ENCODE data around the gene PACSIN1.

The PACSIN1 gene

DNA sequence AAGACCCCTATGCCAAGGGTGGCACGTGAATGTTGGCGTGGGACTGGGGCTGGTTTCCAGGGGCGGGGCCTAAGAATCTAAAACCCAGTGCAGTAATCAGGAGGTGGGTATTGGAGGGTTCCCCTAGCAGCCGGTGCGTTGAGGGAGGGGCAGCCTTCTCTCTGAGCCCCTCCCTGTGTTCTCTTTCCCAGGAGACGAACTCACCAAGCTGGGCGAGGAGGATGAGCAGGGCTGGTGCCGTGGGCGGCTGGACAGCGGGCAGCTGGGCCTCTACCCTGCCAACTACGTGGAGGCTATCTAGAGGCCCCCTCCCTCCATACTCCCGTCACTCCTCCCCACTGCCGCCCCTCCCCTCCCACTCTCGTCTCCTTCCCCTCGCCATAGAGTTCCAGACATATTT is 66.4 kb downstream of the PACSIN1 start:
- H3K4me3 Mint-ChIP-seq: no peak overlapping the region
- H3K36me3 Mint-ChIP-seq: no peaks in the 10 kb centered on the region
- peaks cover 5% of the 10 kb centered on the region for H3K4me1 Mint-ChIP-seq (ENCODE audit: low read depth)
- no peak overlapping the region for H3K27ac Mint-ChIP-seq
- H3K9me3 Mint-ChIP-seq (ENCODE audit: low read depth): no peaks in the 10 kb centered on the region
- H3K27me3 Mint-ChIP-seq: no peaks in the 10 kb centered on the region

DNA sequence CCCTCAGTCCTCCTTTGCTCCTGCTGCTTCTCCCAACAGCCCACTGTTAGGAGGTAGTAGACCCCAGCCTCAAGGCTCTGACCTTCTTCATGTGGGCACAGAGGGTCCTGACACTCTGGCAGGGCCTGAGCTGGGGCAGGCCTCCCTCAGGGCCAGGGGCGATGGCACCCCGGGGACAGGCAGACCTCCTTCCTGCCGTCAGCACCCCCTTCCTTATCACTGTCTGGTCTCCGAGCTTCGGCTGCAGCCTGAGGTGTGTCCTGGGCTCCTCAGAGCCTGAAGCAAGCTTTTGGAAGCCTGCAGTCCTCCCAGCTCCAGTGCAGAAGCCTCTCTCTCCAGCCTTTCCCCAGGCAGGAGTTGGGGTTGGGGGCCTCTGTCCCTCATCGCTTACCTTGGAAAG is 68.3 kb downstream of the PACSIN1 start:
- H3K4me3 Mint-ChIP-seq: no peak overlapping the region
- no peaks in the 10 kb centered on the region for H3K36me3 Mint-ChIP-seq
- H3K27ac Mint-ChIP-seq: no peak overlapping the region
- no peaks in the 10 kb centered on the region for H3K27me3 Mint-ChIP-seq
- no peaks in the 10 kb centered on the region for H3K9me3 Mint-ChIP-seq (ENCODE audit: low read depth)
- no peaks in the 10 kb centered on the region for H3K4me1 Mint-ChIP-seq (ENCODE audit: low read depth)

DNA sequence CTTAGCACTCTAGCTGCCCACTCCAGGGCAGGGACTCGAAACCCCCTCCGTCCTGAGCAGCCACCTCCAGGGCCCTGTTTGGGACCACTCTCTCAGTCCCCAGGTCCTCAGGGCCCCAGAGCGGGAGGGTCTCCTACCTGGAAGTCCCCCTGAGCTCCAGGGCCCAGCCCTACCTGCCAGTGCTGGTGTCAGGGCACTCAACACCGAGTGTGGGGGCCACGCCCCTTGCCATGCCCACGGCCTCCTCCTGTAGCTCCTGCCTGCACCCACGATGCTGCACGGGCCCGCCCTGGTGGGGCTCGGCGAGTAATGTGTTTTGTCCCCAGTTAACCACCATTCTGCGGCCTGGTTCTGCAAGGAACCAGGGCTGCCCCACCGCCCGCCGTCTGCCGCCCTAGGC is 68.8 kb downstream of the PACSIN1 start:
- Mint-ChIP-seq H3K36me3 (no peaks in the 10 kb centered on the region), H3K4me3 (no peak overlapping the region), H3K27ac (no peak overlapping the region), H3K9me3 (ENCODE audit: low read depth) (no peaks in the 10 kb centered on the region), H3K27me3 (no peaks in the 10 kb centered on the region), H3K4me1 (ENCODE audit: low read depth) (no peaks in the 10 kb centered on the region)

DNA sequence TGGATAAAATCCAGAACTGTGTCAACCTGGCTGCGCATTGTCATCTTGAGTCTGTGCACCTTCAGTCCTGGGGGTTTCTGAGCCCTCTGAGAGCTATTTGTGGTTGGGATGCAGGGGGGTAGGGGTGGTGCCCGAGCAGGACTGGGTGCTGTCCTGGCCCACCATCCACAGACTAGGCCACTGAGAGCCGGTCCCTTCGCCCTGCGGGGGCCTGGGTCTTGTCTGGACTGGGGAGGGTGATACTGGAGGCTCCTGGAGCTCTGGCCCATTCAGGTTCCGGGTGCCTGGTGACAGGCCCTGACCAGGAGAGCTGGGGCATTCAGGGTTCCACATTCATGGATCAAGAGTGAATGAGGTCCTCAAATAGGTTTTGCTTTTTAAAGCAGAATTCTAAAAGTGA is 69.3 kb downstream of the PACSIN1 start:
- no peak overlapping the region for H3K27ac Mint-ChIP-seq
- no peak overlapping the region for H3K4me3 Mint-ChIP-seq
- H3K36me3 Mint-ChIP-seq: no peaks in the 10 kb centered on the region
- no peaks in the 10 kb centered on the region for H3K4me1 Mint-ChIP-seq (ENCODE audit: low read depth)
- H3K27me3 Mint-ChIP-seq: no peaks in the 10 kb centered on the region
- H3K9me3 Mint-ChIP-seq (ENCODE audit: low read depth): no peaks in the 10 kb centered on the region

DNA sequence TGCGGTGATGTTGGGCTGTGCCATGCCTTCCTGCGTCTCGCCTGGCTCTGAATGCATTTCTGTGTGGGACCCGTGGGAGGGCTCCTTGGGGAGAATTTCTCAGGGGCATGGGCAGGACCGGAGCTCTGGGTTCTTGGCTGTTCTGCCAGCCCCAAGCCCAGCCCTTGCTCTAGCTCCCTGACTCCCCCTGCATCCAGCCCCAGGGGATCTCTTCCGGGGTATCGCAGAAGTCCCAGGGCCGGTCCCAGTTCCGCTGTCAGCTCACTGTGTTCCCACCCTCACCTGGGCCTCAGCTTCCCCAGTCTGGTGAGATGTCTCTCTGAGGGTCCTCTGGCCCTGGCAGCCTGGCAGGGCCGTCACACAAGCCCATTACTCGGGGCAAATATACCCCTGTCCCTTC is 69.8 kb downstream of the PACSIN1 start:
- no peaks in the 10 kb centered on the region for H3K9me3 Mint-ChIP-seq (ENCODE audit: low read depth)
- H3K36me3 Mint-ChIP-seq: no peaks in the 10 kb centered on the region
- no peak overlapping the region for H3K4me3 Mint-ChIP-seq
- H3K4me1 Mint-ChIP-seq (ENCODE audit: low read depth): no peaks in the 10 kb centered on the region
- no peak overlapping the region for H3K27ac Mint-ChIP-seq
- no peaks in the 10 kb centered on the region for H3K27me3 Mint-ChIP-seq

DNA sequence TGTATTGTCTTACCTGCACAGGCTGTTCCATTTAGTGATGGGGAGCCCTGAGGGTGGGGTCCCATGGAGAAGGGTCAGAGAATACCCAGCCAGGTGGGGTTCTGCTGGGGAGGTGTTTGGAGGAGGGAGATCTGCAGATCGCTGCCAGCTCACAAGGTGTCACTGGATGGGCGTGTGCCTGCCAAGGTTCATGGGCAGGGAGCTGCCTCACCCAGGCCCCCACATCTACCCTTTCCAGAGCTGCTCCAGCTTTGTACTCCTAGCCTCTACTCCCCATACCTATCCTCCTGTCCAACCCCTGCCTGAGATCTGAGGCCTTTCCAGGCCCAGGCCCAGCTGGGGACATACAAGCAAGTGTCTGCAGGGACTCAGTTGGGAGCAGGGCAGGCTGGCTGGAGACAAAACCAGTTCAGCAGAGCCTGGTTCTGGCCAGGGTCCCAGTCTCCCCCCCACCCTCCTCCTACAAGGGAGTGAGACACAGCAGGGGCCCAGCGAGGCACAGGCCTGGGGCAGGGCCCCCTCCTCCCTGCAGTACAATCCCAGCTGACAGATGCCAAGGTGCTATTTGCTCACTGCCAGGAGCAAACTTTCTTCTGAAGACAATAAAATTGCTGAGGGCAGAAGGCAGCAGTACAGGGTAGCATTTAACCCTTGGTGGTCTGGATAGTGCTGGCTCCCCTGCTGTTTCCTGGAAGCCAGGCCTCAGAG is 70.5 kb downstream of the PACSIN1 start:
- Mint-ChIP-seq H3K9me3 (ENCODE audit: low read depth) (no peaks in the 10 kb centered on the region), H3K4me3 (no peak overlapping the region), H3K27me3 (no peaks in the 10 kb centered on the region), H3K27ac (no peak overlapping the region), H3K4me1 (ENCODE audit: low read depth) (no peaks in the 10 kb centered on the region), H3K36me3 (no peaks in the 10 kb centered on the region)

DNA sequence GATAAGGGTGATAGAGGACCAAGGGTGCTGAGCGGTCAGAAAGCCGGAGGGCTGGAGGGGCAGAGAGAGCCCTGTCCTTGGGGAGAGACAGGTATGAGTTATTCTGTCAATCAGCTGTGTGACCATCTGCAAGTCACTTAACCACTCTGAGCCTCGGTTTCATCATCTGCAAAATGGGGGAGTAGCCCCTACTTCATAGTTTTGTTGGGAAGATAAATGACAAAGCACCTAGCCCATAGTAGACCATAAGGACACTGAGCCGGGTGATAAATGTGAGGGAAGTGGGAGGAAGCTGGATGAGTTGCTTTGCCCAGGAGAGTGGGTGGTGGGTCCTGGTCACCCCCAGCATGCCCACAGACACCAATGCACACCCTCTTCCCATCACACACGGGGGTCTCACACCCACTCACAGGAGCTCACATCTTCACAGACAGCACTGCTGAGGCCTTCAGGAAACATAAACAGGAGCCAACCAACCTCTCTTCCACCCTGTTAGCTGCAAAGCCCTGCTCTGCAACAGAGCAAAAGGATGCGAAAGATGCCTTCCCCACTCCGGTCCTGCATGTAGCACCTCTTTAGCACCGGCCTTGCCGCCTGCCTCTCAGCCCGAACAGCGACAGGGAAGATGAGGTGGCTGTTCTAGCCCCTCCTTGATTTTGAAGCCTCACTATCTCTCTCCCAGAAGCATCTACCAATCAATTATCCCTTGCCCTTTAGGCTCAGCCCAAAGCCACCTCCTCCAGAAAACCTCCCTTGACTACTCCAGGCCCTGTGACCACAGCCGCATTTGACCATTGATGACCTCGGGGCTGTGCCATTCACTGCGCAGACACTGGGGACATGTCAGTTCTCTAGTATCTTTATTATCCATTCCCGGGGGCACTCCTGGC is 71.3 kb downstream of the PACSIN1 start:
- no peaks in the 10 kb centered on the region for H3K27me3 Mint-ChIP-seq
- no peaks in the 10 kb centered on the region for H3K9me3 Mint-ChIP-seq (ENCODE audit: low read depth)
- no peak overlapping the region for H3K27ac Mint-ChIP-seq
- H3K4me1 Mint-ChIP-seq (ENCODE audit: low read depth): no peaks in the 10 kb centered on the region
- H3K36me3 Mint-ChIP-seq: no peaks in the 10 kb centered on the region
- no peak overlapping the region for H3K4me3 Mint-ChIP-seq

DNA sequence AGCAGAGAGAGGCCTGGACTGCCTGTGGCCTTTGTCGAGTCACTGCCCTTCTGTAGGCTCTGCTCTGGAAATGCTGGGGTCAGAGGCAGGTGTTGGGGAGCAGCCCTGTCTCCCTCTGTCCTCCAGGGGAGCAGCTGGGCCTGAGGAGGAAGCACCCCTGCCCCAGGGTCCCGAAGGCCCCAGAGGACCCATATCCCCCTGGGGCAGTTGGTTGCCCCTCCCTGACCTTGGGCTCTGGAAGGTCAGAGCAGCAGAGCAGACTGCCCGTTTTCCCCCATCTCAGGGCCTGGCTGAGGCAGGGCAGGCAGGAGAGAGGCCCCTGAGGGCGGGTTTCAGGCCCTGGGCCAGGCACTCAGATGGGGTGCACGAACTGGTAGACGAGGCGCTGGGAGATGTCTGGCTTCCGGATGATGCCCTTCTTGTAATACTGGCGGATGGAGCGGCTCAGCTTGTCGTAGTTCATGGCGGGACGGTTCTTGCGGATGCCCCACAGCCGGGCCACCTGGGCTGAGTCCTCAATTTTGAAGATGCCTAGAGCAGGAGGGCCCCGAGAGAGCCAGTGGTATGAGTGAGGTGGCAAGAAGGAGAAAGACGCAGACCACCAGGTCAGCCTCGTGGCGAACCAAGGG is 72.2 kb downstream of the PACSIN1 start:
- no peaks in the 10 kb centered on the region for H3K4me1 Mint-ChIP-seq (ENCODE audit: low read depth)
- H3K9me3 Mint-ChIP-seq (ENCODE audit: low read depth): no peaks in the 10 kb centered on the region
- no peaks in the 10 kb centered on the region for H3K36me3 Mint-ChIP-seq

DNA sequence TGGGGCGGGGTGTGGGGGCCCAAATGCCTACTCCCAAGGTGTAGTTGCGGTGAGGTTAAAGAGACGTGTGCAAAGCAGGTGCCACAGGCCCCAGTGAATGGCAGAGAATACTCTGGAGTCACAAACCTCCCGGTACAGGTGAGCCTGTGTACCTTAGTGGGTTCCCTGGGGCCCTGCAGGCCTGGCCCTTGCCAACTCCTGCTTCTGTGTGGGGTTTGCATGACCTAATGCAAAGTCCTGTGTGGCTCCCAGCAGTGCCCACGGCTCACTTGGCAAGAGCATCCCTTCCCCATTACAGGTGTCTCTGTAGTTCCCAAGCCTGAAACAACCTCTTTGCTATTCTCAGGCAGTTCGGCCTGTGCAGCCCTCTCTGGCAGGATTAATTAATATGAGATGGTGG is 72.7 kb downstream of the PACSIN1 start:
- H3K27me3 Mint-ChIP-seq: no peaks in the 10 kb centered on the region
- no peaks in the 10 kb centered on the region for H3K36me3 Mint-ChIP-seq
- H3K4me1 Mint-ChIP-seq (ENCODE audit: low read depth): no peaks in the 10 kb centered on the region
- H3K27ac Mint-ChIP-seq: no peak overlapping the region
- no peaks in the 10 kb centered on the region for H3K9me3 Mint-ChIP-seq (ENCODE audit: low read depth)
- no peak overlapping the region for H3K4me3 Mint-ChIP-seq

More for the DNA sequence above, 72.2 kb downstream of the PACSIN1 start:
- Mint-ChIP-seq H3K27me3 (no peaks in the 10 kb centered on the region), H3K4me3 (no peak overlapping the region), H3K27ac (no peak overlapping the region)

DNA sequence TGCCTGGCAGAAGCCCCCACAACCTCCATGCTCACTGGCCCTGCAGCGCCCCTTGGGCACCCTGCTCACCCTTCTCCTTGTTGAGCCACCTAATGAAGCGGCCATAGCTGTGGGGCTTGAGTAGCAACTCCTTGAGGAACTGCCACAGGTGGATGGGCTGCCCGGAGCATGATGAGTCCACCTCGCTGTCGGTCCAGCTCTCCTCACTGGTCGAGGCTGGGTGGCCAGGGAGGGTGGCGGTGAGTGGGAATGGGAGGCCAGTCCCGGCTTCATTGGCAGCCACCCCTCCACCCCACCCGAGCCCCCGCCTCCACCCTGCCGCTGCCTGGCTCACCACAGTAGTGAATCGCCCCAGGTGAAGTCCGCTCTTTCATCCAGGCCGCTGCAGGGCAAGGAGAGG is 73.3 kb downstream of the PACSIN1 start:
- Mint-ChIP-seq H3K36me3 (no peaks in the 10 kb centered on the region), H3K4me3 (no peak overlapping the region), H3K27me3 (no peaks in the 10 kb centered on the region), H3K9me3 (ENCODE audit: low read depth) (no peaks in the 10 kb centered on the region), H3K4me1 (ENCODE audit: low read depth) (no peaks in the 10 kb centered on the region), H3K27ac (no peak overlapping the region)

DNA sequence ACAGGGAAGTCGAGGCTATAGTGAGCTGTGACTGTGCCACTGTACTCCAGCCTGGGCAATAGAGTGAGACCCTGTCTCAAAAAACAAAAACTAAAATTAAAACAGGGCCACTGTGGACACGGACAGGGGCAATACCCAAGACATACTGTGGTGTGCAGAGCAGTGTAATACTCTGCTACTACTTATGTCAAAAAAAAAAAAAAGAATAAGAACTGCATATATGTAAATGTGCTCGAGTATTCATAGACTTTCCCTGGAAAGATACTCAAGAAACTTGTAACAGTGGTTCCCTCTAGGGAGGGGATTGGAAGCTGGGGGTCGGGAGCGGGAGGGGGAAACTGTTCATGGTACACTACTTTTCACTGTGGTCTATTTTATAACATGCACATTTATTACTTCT is 74.3 kb downstream of the PACSIN1 start:
- H3K4me1 Mint-ChIP-seq (ENCODE audit: low read depth): no peaks in the 10 kb centered on the region
- H3K36me3 Mint-ChIP-seq: no peaks in the 10 kb centered on the region
- no peak overlapping the region for H3K4me3 Mint-ChIP-seq
- no peaks in the 10 kb centered on the region for H3K27me3 Mint-ChIP-seq
- no peak overlapping the region for H3K27ac Mint-ChIP-seq
- H3K9me3 Mint-ChIP-seq (ENCODE audit: low read depth): no peaks in the 10 kb centered on the region

DNA sequence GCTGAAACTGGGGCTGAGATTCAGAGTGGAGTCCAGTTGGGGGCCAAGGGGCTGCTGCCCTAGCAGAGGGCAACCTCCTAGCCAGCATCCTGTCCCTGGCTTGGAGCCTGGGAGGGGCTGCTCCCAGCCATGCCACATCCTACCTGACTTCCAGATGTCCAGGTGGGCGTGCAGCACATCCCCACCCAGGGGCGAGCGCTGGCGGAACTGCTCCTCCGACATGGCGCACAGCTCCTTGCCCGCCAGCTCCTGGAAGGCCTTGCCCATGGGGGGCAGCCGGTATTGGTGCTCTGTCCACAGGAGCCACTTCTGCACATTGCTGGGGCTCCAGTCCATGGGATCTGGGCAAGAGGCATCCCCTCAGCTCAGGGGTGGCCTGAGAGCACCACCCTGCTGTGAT is 75.0 kb downstream of the PACSIN1 start:
- Mint-ChIP-seq H3K4me3 (no peak overlapping the region), H3K27ac (no peak overlapping the region), H3K27me3 (no peaks in the 10 kb centered on the region), H3K4me1 (ENCODE audit: low read depth) (no peaks in the 10 kb centered on the region), H3K9me3 (ENCODE audit: low read depth) (no peaks in the 10 kb centered on the region), H3K36me3 (no peaks in the 10 kb centered on the region)

DNA sequence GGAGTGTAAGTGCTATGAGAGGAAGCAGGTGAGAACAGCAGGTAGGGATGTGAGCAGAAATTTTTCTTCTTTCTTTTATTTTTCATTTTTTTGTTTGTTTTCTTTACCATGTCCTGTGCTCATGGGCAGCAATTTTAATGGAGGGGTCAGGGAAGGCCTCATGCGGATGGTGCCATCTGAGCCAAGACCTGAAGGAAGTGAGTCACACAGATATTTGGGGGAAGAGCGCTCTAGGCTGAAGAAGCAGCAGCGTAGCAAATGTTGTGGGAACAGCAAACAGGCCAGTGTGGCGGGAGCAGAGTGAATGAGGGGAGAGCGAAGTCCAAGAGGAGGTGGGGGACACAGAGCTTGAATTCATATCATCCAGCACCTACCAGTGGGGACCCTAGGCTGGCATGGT is 77.5 kb downstream of the PACSIN1 start:
- Mint-ChIP-seq H3K4me1 (ENCODE audit: low read depth) (no peaks in the 10 kb centered on the region), H3K36me3 (no peaks in the 10 kb centered on the region), H3K27ac (no peak overlapping the region), H3K9me3 (ENCODE audit: low read depth) (no peaks in the 10 kb centered on the region), H3K4me3 (no peak overlapping the region), H3K27me3 (no peaks in the 10 kb centered on the region)

DNA sequence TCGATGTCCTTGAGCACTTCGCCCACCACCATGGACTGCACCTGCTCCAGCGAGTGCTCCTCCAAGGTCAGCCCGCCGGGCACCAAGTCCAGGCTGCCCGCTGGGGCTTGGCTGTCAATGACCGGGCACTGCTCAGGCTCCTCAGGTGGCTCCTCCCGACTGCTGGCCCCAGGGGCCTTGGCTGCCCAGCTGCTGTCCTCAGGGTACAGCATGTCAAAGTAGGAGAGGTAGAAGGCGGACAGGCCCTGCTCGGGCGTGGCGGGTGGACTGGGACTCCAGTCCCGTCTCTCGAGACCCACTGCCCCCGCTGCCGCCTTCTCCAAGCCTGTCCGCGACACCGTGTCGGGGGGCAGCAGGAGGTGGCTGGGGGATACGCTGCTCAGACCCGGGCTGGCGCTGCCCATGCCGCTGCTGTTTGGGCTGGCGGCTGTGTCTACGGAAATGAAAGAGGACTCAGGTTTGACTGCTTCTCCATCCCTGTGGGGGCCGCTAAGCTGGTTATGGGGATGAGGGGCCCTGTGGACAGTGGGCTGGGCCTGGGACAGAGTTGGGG is 78.3 kb downstream of the PACSIN1 start:
- H3K4me1 Mint-ChIP-seq (ENCODE audit: low read depth): no peaks in the 10 kb centered on the region
- no peak overlapping the region for H3K27ac Mint-ChIP-seq
- H3K4me3 Mint-ChIP-seq: no peak overlapping the region
- H3K9me3 Mint-ChIP-seq (ENCODE audit: low read depth): no peaks in the 10 kb centered on the region
- H3K27me3 Mint-ChIP-seq: no peaks in the 10 kb centered on the region
- H3K36me3 Mint-ChIP-seq: no peaks in the 10 kb centered on the region

DNA sequence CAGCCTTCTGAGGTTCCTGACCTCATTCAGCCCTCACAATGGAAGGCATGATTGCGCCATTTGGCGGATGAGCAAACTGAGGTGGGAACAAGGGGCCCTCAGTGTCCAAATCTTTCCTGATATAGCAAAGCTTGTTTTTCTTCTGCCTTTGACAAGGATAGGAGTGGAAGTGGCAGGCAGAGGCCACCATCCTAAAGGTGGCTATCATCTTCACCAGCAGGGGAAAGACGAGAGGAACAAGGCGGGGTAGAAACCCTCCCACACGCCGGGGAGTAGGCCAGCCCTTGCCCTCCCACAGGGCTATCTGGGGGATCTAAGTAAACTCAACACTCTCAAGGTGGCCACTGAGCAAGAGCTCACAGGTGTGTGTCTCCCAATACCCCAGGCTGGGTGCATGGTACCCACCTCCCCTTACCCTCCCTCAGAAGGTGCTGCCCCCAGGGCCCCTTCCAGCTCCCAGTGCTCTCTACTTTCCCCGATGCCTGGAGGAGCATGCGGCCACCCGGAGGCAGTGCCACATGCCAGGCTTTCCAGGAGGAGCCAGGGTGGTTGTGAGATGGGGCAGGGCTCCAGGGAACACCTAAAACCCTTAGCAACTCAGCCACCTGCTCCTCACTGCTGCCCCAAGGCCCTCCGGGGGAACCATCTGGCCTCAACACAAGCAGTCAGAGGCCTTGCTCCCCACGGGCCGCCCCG is 79.0 kb downstream of the PACSIN1 start:
- Mint-ChIP-seq H3K4me1 (ENCODE audit: low read depth) (no peaks in the 10 kb centered on the region), H3K9me3 (ENCODE audit: low read depth) (no peaks in the 10 kb centered on the region), H3K27ac (no peak overlapping the region)

More for the DNA sequence above, 79.0 kb downstream of the PACSIN1 start:
- Mint-ChIP-seq H3K36me3 (no peaks in the 10 kb centered on the region), H3K4me3 (no peak overlapping the region), H3K27me3 (no peaks in the 10 kb centered on the region)

Data from activated naive CD8-positive, alpha-beta T cell (primary cell).